ENCODE results near the gene RHOD.

RHOD gene

DNA sequence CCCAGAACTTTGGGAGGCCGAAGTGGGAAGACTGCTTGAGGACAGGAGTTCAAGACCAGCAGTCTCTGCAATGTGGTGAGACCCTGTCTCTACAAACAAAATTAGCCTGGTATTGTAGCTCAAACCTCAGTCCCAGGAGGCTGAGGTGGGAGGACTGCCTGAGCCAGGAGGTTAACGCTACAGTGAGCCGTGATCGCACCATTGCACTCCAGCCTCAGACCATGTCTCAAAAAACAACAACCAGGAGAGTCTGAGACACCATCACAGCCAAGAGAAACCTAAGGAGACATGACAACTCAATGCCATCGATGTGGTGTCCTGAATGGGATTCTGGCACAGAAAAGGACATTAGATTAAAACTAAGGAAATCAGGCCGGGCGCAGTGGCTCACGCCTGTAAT lies 34.1 kb downstream of the RHOD start:
- no peak for ATAC-seq
- no peak for TF ChIP-seq RARB (CRISPR knock-in tag; IDR thresholded peaks at IDR 0.05)
- no peak for TF ChIP-seq GLIS3 (CRISPR knock-in tag; IDR thresholded peaks at IDR 0.05)
- TF ChIP-seq ARNTL (CRISPR knock-in tag; IDR thresholded peaks at IDR 0.05; ENCODE audit: borderline replicate concordance, low read depth), result no peak
- TF ChIP-seq, protein P1, sequence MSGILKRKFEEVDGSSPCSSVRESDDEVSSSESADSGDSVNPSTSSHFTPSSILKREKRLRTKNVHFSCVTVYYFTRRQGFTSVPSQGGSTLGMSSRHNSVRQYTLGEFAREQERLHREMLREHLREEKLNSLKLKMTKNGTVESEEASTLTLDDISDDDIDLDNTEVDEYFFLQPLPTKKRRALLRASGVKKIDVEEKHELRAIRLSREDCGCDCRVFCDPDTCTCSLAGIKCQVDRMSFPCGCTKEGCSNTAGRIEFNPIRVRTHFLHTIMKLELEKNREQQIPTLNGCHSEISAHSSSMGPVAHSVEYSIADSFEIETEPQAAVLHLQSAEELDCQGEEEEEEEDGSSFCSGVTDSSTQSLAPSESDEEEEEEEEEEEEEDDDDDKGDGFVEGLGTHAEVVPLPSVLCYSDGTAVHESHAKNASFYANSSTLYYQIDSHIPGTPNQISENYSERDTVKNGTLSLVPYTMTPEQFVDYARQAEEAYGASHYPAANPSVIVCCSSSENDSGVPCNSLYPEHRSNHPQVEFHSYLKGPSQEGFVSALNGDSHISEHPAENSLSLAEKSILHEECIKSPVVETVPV (CRISPR knock-in tag; IDR thresholded peaks at IDR 0.05), result no peak
- no peak for TF ChIP-seq SNAI2 (CRISPR knock-in tag; IDR thresholded peaks at IDR 0.05)
- no peak for TF ChIP-seq CSDC2 (CRISPR knock-in tag; IDR thresholded peaks at IDR 0.05)
- TF ChIP-seq ZFP3 (CRISPR knock-in tag; IDR thresholded peaks at IDR 0.05), result no peak
- TF ChIP-seq, protein P2, sequence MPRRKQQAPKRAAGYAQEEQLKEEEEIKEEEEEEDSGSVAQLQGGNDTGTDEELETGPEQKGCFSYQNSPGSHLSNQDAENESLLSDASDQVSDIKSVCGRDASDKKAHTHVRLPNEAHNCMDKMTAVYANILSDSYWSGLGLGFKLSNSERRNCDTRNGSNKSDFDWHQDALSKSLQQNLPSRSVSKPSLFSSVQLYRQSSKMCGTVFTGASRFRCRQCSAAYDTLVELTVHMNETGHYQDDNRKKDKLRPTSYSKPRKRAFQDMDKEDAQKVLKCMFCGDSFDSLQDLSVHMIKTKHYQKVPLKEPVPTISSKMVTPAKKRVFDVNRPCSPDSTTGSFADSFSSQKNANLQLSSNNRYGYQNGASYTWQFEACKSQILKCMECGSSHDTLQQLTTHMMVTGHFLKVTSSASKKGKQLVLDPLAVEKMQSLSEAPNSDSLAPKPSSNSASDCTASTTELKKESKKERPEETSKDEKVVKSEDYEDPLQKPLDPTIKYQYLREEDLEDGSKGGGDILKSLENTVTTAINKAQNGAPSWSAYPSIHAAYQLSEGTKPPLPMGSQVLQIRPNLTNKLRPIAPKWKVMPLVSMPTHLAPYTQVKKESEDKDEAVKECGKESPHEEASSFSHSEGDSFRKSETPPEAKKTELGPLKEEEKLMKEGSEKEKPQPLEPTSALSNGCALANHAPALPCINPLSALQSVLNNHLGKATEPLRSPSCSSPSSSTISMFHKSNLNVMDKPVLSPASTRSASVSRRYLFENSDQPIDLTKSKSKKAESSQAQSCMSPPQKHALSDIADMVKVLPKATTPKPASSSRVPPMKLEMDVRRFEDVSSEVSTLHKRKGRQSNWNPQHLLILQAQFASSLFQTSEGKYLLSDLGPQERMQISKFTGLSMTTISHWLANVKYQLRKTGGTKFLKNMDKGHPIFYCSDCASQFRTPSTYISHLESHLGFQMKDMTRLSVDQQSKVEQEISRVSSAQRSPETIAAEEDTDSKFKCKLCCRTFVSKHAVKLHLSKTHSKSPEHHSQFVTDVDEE (CRISPR knock-in tag; IDR thresholded peaks at IDR 0.05), result no peak
- TF ChIP-seq, protein P3, sequence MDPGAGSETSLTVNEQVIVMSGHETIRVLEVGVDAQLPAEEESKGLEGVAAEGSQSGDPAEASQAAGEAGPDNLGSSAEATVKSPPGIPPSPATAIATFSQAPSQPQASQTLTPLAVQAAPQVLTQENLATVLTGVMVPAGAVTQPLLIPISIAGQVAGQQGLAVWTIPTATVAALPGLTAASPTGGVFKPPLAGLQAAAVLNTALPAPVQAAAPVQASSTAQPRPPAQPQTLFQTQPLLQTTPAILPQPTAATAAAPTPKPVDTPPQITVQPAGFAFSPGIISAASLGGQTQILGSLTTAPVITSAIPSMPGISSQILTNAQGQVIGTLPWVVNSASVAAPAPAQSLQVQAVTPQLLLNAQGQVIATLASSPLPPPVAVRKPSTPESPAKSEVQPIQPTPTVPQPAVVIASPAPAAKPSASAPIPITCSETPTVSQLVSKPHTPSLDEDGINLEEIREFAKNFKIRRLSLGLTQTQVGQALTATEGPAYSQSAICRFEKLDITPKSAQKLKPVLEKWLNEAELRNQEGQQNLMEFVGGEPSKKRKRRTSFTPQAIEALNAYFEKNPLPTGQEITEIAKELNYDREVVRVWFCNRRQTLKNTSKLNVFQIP (CRISPR knock-in tag; IDR thresholded peaks at IDR 0.05; ENCODE audit: borderline replicate concordance, low read depth), result no peak
- TF ChIP-seq ZNF70 (CRISPR knock-in tag; IDR thresholded peaks at IDR 0.05), result no peak
- no peak for TF ChIP-seq PPARA (CRISPR knock-in tag; IDR thresholded peaks at IDR 0.05; ENCODE audit: borderline replicate concordance)

DNA sequence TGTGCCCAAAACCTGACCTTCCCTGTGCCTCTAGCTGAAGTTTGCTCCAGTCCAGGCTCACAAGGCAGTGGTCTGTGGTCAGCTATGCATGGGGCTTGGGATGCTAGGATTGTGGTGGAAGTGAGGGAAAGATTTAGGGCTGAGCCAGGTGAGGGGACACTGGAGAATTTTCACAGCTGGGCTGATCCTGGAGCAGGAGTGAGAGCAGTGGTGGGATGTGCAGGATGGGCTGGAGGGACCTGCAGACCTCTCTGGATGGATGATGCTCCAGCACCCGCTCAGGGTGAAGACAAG lies 38.5 kb downstream of the RHOD start:
- no peak for ATAC-seq
- TF ChIP-seq ZNF8 (CRISPR knock-in tag; IDR thresholded peaks at IDR 0.05) (no peak), ARNTL (CRISPR knock-in tag; IDR thresholded peaks at IDR 0.05; ENCODE audit: borderline replicate concordance, low read depth) (no peak), OSR1 (CRISPR knock-in tag; IDR thresholded peaks at IDR 0.05) (no peak), ZNF70 (CRISPR knock-in tag; IDR thresholded peaks at IDR 0.05) (no peak), TCF4 (CRISPR knock-in tag; IDR thresholded peaks at IDR 0.05; ENCODE audit: borderline replicate concordance) (no peak), ESRRG (CRISPR knock-in tag; IDR thresholded peaks at IDR 0.05) (no peak), TOX (CRISPR knock-in tag; IDR thresholded peaks at IDR 0.05; ENCODE audit: borderline replicate concordance) (no peak), RARB (CRISPR knock-in tag; IDR thresholded peaks at IDR 0.05) (no peak), GLIS3 (CRISPR knock-in tag; IDR thresholded peaks at IDR 0.05) (no peak), SNAI2 (CRISPR knock-in tag; IDR thresholded peaks at IDR 0.05) (no peak), BACH2 (CRISPR knock-in tag; IDR thresholded peaks at IDR 0.05; ENCODE audit: borderline replicate concordance) (no peak), ZC3H10 (CRISPR knock-in tag; IDR thresholded peaks at IDR 0.05) (no peak), ISL1 (CRISPR knock-in tag; IDR thresholded peaks at IDR 0.05) (no peak), PPARA (CRISPR knock-in tag; IDR thresholded peaks at IDR 0.05; ENCODE audit: borderline replicate concordance) (no peak), CSDC2 (CRISPR knock-in tag; IDR thresholded peaks at IDR 0.05) (no peak), ZFP30 (CRISPR knock-in tag; IDR thresholded peaks at IDR 0.05) (no peak)
- TF ChIP-seq, protein P4, sequence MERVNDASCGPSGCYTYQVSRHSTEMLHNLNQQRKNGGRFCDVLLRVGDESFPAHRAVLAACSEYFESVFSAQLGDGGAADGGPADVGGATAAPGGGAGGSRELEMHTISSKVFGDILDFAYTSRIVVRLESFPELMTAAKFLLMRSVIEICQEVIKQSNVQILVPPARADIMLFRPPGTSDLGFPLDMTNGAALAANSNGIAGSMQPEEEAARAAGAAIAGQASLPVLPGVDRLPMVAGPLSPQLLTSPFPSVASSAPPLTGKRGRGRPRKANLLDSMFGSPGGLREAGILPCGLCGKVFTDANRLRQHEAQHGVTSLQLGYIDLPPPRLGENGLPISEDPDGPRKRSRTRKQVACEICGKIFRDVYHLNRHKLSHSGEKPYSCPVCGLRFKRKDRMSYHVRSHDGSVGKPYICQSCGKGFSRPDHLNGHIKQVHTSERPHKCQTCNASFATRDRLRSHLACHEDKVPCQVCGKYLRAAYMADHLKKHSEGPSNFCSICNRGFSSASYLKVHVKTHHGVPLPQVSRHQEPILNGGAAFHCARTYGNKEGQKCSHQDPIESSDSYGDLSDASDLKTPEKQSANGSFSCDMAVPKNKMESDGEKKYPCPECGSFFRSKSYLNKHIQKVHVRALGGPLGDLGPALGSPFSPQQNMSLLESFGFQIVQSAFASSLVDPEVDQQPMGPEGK (CRISPR knock-in tag; IDR thresholded peaks at IDR 0.05; ENCODE audit: borderline replicate concordance), result no peak
- TF ChIP-seq, protein P2 (CRISPR knock-in tag; IDR thresholded peaks at IDR 0.05), result no peak
- TF ChIP-seq, protein P1 (CRISPR knock-in tag; IDR thresholded peaks at IDR 0.05), result no peak
- TF ChIP-seq, protein P5, sequence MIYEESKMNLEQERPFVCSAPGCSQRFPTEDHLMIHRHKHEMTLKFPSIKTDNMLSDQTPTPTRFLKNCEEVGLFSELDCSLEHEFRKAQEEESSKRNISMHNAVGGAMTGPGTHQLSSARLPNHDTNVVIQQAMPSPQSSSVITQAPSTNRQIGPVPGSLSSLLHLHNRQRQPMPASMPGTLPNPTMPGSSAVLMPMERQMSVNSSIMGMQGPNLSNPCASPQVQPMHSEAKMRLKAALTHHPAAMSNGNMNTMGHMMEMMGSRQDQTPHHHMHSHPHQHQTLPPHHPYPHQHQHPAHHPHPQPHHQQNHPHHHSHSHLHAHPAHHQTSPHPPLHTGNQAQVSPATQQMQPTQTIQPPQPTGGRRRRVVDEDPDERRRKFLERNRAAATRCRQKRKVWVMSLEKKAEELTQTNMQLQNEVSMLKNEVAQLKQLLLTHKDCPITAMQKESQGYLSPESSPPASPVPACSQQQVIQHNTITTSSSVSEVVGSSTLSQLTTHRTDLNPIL (CRISPR knock-in tag; IDR thresholded peaks at IDR 0.05; ENCODE audit: low read depth), result no peak

Data from SK-N-SH treated with all-trans-retinoic acid at 6 μM for 48 hours (cell line).